HG02759 (cell line): Measurements from ENCODE around the gene IRF8.
"Not testable (repeated sequence)": the region's sequence is repeated elsewhere in the genome, so short reads cannot be mapped to it uniquely, and the experiment has no call there.

ENCODE experiments used
- ATAC-seq: cut with Tn5 transposase; IDR thresholded peaks from one replicate; pipeline ENCODE4 v1.9.1; 2021; ENCODE audit warnings: mild to moderate bottlenecking, moderate library complexity; ENCODE audit not compliant: unreplicated experiment

The IRF8 gene

DNA sequence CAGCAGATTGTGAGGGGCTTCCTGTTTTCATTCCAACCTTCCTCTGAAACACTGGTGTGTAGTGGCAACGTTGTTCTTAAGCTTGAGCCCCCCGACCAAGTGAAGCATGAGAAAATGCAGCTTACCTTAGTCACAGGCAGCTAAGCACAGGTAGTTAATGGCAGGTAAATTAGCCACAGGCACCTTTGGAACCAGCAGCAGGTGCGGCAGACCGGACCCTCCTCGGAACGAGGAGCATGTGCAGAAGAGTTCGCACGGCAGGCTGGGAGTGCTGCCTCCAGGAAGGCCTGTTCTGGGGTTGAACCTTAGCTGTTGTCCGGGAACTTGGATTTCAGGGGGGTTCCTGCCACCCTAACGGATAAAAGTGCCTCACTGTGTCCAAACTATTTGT lies 7.2 kb upstream of the IRF8 start:
- no peak for ATAC-seq

DNA sequence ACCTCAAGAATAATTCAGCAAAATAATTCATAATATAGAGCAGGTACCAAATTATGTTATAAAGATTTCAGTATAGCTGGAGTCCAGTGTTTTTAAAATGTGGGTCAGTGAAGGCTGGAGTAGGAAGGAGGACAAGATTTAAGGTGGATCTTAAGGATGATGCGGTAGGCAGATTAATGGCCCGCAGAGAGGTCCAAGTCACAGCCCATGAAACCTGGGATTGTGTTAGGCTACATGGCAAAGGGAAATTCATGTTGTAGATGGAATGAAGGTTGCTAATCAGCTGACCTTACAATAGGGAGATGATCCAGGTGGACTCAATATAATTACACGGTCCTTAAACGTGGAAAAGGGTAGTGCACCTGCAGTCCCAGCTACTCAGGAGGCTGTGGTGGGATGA lies 6.2 kb upstream of the IRF8 start:
- ATAC-seq: no peak

DNA sequence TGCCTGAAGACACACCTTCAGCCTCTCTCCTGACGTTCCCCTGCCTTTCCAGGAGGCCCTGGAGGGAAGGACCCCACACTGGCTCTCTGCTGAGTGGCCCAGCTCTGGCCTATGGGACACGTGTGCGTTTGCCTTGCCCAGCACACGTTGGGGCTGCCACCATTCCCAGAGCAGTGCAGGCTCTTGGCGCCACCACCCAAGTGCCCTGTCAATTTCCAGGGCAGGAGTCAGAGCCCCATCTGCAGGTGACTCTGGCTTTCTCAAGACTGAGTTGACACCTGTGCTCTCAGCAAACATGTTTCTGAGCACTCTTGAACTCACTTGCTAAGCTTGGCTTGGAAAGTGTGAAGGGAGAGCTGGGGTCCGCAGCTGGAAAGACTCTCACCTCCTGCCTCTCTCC lies 4.7 kb upstream of the IRF8 start:
- ATAC-seq: no peak

DNA sequence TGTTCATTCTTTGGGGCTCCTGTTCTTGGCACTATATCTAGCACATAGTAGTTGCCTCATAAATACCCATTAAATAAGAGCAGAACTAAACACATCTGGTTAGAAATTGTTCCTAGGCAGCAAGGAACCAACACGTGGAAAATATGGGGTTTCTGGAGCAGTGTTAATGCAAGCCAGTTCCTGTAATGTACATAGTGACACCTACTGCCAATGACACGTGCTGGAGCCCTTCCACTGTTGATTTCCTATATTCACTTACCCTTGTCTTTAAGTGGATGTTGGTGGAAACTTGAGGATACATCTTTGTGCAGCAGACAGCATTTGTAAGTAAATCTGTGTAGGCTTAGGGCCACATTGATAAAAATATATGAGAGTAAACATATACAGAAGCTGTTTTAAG lies 1.6 kb upstream of the IRF8 start:
- no peak for ATAC-seq

DNA sequence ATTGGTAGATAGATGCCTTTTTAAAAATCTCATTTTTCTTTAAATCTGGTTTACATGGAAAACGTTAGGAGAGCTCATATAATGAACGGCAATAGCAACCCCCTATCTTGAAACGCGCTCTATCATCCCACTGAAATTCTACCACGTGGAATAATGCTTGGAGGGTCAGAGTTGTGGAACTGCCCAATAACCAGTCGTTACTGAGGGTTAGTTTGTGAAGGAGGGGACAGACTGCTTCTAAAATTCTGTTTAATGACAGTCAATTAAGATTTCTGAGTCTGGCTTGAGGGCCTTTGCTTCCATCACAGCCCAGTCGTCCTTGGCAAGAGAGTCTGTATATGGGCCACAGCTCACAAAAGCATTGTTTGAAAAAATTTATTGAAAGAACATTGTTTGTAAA lies 482 bp downstream of the IRF8 start:
- ATAC-seq: no peak

DNA sequence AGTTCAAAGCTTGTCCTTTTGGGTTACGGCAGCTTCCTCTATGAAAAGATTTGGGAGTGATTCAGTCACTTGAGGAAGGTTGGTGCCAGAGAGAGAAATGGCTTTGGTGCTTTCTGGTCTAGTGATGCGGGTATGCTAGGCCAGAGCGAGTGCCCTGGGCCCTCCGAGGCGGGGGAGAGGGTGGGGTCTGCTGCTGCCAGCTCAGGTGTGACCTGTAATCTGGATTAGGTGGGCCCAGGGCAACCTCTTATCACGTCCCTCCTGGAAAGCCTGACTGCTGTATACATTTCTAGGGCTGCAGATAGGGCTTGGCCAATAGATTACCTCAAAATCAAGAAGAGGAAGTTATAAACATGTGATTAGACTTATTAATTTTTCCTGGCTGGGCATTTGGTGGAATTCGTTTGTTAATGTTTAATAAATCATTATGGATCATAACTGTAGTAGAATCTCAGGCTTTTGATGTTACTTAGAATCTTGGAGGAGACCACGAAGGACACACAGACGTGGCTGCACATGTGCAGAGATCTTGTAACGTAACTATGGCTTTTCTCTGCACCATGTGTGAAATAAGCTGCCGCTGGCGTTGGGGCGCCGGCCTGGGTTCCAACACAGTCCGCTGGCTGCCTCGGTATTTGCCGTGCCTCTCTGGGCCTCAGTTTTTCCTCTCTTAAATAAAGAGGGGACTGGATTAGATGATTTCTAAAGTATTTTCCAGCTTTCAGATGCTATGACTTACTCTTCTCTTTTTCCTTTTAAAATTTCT lies 1.2 kb downstream of the IRF8 start:
- no peak for ATAC-seq

DNA sequence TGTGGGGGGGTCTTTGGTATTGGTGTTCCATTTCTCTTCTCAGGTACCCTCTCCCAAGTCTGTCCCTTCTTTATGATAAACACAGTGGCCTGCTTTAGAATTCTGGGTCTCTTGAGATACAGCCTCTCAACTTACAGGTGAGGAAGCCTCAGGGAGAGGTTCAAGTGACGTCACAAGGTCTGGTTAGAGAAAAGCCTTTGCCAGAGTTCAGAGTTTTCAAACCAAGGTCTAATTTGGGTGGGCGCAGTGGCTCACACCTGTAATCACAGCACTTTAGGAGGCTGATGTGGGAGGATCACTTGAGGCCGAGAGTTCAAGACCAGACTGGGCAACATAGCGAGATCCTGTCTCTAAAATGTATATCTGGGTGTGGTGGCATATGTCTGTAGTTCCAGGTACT lies 2.1 kb downstream of the IRF8 start:
- no peak for ATAC-seq

DNA sequence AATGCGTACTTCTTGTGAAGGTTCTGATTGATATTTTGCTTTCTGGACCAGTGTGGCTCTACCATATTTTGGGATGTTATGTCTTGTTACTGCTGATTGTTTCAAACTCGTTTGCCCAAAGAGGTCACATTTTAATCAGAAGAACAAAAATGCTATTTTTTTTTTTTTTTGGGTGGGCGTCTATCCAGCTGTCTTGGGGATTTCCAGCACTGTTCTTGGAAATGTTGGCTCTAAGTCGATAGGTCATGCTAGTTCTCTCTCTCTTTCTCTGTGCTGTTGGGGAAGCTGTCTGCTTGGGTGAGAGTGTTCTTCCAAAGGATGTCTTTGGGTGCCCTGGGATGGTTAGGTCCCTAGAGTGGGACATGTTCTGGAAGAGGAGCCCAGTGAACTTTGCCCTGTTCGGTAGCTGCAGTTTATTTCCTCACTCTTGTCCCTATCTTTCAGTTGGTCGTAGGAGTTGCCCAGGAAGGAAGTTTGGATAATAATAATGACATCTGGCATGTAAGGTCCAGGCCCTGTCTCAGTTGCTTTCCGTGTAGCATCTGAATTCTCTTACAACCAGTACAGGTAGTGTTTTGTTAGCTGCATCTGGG lies 2.9 kb downstream of the IRF8 start:
- no peak for ATAC-seq

DNA sequence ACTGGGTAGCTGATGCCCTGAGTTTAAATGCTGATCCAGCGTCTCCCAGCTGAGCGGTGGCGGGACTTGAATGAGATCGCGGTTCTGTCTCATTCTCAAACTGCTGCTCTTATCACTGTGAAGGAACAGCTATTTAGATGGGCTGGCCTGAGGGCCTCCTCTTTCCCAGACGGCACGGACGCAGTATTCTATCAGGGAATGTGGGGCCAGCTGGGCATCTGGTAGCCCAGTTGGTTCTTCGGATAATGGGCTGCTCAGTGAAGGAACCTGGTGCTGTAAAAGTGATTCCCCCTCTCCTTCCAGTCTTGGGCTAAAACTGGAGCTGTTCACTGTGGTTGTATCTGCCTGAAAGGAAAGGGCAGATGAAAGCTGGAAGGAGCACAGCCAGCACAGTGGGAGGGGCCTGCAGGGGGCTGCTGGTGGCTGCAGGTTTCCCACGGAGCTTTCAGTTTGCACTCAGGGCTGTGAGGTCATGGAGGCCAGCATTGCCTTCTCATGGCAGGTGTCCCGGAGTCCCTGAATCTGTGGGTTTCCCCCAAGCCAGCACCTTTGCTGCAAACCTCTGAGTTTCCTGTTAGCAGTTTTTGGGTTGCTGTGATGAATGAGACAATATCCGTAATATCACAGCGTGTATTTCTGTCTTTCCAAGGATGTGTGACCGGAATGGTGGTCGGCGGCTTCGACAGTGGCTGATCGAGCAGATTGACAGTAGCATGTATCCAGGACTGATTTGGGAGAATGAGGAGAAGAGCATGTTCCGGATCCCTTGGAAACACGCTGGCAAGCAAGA lies 3.6 kb downstream of the IRF8 start:
- peak; percentile 62 for ATAC-seq

DNA sequence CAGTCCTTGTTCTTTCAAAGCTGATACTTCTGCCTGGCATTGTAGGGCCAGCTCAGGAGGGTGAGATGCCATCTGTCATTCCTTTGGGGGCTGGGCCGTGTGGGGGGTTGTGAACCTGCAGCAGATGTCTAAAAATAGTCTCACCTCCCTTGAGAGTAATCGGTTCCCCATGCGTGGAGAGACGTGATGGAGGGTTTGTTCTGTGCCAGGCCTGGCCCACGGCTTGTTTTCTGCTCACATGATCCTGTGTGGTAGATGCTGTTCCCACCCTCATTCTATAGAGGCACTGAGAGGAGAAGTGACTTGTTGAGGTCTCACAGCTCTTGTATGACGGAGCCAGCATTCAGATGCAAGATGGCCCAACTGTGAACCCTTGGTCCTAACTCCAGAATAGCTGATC lies 4.6 kb downstream of the IRF8 start:
- no peak for ATAC-seq

DNA sequence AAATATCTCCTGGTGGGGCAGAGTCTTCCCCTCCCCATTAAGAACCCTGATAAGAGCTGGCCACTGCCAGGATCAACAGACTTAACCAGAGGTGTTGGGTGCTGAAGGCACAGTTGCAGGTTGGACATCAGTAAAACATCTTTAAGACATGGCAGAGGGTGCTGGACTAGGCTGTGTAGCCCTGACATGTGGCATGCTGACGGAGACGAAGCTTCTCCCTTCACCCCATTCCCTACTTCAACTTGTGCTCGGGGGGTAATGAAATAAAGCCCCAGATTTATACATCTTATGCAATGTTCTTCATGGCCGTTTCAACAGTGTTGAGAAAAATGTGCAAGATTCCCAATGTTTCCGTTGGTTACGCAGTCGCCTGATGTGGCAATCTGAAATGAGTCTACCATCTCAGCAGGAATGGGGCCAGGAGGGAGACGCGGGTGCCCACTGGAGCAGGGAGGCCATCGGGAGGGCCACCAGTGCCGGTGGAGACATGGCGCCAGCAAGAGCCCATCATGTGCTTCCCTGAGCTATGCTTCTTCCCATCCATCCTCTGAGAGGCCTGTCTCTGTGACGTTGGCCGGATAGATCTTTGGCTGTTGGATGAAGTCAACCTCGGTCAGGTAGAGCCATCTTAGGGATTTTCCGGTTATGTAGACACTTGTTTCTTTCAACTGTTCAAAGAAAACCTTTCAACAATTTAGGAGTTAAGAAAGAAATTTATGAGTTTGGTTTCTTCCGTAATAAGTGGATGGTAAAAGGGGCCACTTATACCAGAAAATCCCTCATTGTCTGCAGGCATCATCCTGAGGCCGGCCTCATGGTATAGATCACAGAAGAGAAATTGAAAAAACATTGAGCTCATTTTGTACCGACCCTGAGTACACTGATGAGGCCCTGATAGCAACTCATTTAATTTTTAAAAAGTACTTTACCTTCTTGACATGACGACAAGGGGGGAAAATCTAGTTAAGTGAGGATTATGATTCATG lies 6.4 kb downstream of the IRF8 start:
- no peak for ATAC-seq

DNA sequence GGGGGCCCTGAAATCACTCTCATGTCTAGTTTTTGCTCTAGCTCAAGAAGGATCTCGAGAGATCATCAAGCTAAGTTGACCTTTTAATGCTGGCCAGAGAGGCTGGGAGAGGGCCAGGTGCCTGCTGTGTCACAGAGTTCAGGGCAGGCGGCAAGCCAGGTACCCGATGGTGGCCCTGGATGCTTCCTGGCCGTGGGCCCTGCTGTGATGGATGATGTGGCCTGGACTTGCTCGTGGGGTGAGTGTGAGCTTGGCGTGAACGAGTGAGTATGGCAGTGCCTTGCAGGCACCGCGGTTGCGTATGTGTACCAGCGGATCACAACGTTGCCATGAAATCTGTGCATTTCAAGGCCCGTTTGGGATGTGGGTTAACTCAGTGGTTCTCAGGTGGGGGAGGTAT lies 7.4 kb downstream of the IRF8 start:
- ATAC-seq: no peak

DNA sequence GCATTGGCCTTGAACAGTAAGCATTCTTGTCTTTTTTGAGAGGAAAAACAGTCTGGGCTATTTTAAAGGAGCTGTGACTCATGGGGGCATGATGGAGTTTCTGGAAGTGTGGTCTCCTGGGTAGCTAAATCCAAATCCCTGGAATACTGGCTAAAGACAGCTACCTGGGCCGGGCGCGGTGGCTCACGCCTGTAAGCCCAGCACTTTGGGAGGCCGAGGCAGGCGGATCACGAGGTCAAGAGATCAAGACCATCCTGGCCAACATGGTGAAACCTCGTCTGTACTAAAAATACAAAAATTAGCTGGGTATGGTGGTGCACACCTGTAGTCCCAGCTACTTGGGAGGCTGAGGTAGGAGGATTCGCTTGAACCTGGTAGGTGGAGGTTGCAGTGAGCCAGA lies 8.3 kb downstream of the IRF8 start:
- ATAC-seq: not testable (repeated sequence)

DNA sequence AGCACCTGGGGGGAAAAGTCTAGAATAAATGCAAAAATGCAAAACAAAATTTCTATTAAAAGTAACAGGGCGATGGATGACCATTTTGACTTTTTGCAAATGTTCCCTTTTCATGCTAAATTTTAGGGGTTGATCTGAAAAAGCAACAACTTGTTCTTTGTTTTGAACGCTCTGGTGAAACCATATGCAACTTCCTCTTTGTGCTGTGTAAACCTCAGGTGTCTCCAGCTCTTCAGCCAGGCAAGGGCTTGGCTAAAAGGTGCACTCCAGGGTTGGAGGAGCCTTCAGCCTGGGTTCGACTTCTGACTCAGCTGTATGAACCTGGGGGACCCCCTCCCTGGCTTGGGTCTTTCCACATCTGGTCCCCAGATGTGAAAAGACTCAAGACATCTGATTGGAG lies 9.5 kb downstream of the IRF8 start:
- peak; percentile 61 for ATAC-seq

DNA sequence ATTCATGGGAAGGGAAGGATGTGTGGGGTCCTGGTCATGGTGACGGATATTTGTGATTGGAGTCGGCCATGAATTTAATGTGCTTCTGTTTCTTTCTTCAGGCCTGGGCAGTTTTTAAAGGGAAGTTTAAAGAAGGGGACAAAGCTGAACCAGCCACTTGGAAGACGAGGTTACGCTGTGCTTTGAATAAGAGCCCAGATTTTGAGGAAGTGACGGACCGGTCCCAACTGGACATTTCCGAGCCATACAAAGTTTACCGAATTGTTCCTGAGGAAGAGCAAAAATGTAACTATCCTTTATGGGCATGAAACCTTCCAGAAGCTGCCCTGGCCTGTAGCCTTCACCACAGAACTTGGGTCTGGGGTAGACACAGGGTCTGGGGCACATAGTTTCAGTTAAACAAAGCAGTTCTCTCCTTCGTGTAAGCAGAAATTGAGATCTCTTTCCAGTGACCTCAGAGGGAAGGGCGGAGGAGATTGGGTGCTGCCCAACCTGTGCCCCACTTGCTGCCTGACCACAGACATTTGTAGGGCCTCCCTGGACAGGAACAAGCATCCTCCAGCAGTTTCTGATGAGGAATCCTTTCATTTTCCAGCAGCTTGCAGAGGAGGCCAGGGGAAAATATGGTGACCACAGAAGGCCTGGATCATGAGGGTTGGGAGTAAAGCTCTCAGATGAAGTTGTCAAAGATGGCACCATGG lies 10.1 kb downstream of the IRF8 start:
- no peak for ATAC-seq

DNA sequence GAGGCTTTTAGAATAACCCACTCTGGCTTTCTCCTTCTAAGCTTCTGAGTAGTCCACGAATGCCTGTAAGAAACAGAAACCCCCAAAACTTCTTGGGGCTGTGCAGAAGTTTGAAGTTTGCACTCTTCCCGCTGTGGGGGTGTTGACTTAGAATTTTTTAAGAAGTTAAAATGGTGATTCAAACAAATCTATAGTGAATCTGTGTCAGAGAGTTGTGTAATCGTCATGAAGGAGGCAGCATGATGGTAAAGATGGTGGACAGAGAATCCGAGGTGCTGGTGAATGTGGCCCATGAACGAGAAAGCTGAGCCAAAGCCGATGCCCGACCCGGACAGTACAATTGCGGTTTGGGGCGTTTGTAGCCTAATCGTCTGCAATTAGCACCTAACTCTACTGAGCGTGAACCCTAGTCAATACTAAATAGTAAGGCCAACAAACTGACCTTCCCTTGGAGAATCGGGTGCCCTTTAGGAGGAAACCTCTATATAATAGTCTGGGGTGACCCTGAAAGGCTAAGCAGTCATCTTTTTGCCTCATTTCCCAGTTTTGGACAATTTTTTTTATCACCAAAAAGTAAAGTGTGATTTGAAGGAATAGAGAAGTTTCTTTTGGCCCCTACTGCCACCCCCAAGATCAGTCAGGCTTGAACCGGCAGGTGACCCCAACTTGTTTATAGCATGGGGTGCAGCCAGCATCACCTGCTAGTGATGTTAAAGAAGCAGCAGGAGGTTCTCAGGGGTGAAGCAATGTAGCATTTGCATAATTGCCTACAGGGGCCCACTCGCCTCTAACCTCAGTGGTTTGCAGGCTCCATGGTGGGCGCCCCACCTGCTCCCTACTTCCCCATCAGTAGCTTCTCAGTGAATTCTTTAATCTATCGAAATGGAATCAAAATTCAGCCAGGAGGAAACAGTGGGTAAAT lies 11.2 kb downstream of the IRF8 start:
- ATAC-seq: no peak

DNA sequence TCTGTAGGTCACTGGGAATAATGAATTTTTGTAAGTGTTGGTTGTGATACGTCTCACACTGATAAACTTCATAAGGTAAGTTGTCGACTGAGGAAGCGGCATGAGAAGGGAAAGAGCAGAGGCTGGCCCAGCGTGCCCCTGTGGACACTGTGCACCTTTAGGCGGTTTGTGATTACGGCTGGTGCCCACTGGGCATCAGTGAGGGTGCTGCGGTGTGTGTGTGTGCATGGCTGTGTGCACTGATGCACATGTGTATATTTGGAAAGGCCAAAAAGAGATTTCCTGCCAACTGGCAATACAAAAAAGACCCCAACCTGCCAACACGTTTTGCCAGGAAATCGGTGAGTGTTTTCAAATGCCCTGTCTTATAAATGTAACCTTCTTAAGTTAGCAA lies 11.9 kb downstream of the IRF8 start:
- no peak for ATAC-seq

DNA sequence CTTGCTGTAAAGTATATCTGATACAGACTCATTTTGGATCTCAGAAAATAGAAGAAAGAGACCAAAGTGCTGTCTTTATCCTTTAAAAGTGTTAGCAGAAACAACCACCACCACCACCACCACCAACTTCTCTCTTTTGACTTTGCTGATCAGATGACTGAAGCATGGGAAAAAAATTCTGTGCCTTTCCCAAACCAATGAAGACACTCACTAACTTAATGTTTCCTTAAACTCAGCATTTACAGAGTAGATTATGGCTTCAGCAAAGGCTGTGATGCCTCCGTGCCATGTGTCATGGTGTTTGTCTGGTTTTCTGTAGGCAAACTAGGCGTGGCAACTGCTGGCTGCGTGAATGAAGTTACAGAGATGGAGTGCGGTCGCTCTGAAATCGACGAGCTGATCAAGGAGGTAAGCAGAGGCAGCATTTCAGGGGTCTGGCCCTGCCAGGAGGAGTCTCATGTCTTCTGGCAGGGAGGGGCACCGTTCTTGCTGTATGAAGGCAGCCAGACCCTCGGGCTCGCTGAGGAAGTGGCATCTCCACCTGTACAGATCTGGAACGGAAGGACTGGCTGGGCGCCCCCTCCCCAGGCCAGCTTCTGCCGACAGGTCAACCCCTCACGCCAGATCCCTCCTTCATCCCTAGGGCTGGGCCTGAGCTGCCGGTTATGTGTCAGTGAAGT lies 12.4 kb downstream of the IRF8 start:
- no peak for ATAC-seq
